ENCODE measurements around the gene DACH2. TPM values are rescaled to one million over a fixed set of nuclear protein-coding genes. Genes with fewer than 3 reads are reported as not detected.

Gene DACH2
- total RNA-seq, 2 donors from 2014 or later, result not detected

Other genes with a start within 250 kb of the DACH2 start
- 10 to 100 TPM; 16.4 to 16.9 TPM for gene CHM, start 100.9 kb upstream of the DACH2 start, total RNA-seq